Osteocyte (in vitro differentiated cells): ENCODE results near the gene CYP2C18. TPM values are rescaled to one million over a fixed set of nuclear protein-coding genes. Genes with fewer than 3 reads are reported as not detected.
"Not testable (repeated sequence)": the region's sequence is repeated elsewhere in the genome, so short reads cannot be mapped to it uniquely, and the experiment has no call there.

Experiments
- DNase-seq: peaks from one replicate; pipeline ENCODE4 v3.0.0; 2021; ENCODE audit warnings: mixed read lengths; ENCODE audit not compliant: unreplicated experiment; ENCODE audit errors: extremely low spot score
- H3K27ac Mint-ChIP-seq: one replicate; pipeline ENCODE4 v1.8.0; 2021; ENCODE audit warnings: mild to moderate bottlenecking, mixed read lengths; ENCODE audit not compliant: unreplicated experiment
- H3K27me3 Mint-ChIP-seq: one replicate; pipeline ENCODE4 v1.8.0; 2021; ENCODE audit warnings: mixed read lengths; ENCODE audit not compliant: unreplicated experiment
- H3K36me3 Mint-ChIP-seq: one replicate; pipeline ENCODE4 v1.8.0; 2021; ENCODE audit warnings: mixed read lengths; ENCODE audit not compliant: unreplicated experiment
- H3K4me1 Mint-ChIP-seq: one replicate; pipeline ENCODE4 v1.8.0; 2021; ENCODE audit warnings: mixed read lengths; ENCODE audit not compliant: unreplicated experiment
- H3K4me3 Mint-ChIP-seq: one replicate; pipeline ENCODE4 v1.8.0; 2021; ENCODE audit warnings: mild to moderate bottlenecking, moderate library complexity, mixed read lengths; ENCODE audit not compliant: unreplicated experiment
- H3K9me3 Mint-ChIP-seq: one replicate; pipeline ENCODE4 v1.8.0; 2021; ENCODE audit warnings: mixed read lengths; ENCODE audit not compliant: unreplicated experiment
- CTCF ChIP-seq: fragments of 200-600 bp; sonication (generic); IDR thresholded peaks from 2 replicates; pipeline ENCODE4 v1.5.0; 2021; ENCODE audit warnings: antibody characterized with exemption, mild to moderate bottlenecking, moderate library complexity
- long read RNA-seq: library from polyadenylated mRNA; unstranded; transcript quantifications from one replicate; pipeline ENCODE4 v2.0.0, GENCODE V29; 2021
- total RNA-seq: library from RNA; stranded (reverse); gene quantifications from 2 replicates; pipeline ENCODE4 v1.2.1, GENCODE V29; 2021

Gene CYP2C18
- not detected in 2 replicates for total RNA-seq
- long read RNA-seq = 0 reads

GRCh38 chr10:94683214-94684054 lies at the start of gene CYP2C18:
Gene CYP2C18 (plus strand): TSS chr10:94683729. CDS start chr10:94683820, 91 bp downstream.
- H3K9me3 Mint-ChIP-seq = peaks cover 4% of the 10 kb centered on the region
- peaks cover 2% of the 10 kb centered on the region for H3K27me3 Mint-ChIP-seq
- no peak within 1 kb of the TSS for H3K27ac Mint-ChIP-seq
- H3K4me1 Mint-ChIP-seq = no peaks in the 10 kb centered on the region
- no peak for DNase-seq
- no peak within 1 kb of the TSS for H3K4me3 Mint-ChIP-seq
- no peaks in the 10 kb centered on the region for H3K36me3 Mint-ChIP-seq
- no peak for TF ChIP-seq CTCF

- DNase-seq, H3K36me3 Mint-ChIP-seq, H3K4me1 Mint-ChIP-seq, H3K27me3 Mint-ChIP-seq, H3K27ac Mint-ChIP-seq, H3K4me3 Mint-ChIP-seq: not testable (repeated sequence)
- H3K9me3 Mint-ChIP-seq = peaks cover 37% of the 10 kb centered on the region
These were observed 45.4 kb upstream of the CYP2C18 start for GRCh38 chr10:94638097-94638496.

- no peaks in the 10 kb centered on the region for H3K36me3 Mint-ChIP-seq
- H3K4me3 Mint-ChIP-seq = no peak overlapping the region
These were observed 43.6 kb upstream of the CYP2C18 start for GRCh38 chr10:94639902-94640301.

GRCh38 chr10:94640562-94640961 lies 43.0 kb upstream of the CYP2C18 start:
- H3K9me3 Mint-ChIP-seq = peaks cover 33% of the 10 kb centered on the region

More at GRCh38 chr10:94639902-94640301, 43.6 kb upstream of the CYP2C18 start:
- Mint-ChIP-seq H3K9me3 (peaks cover 34% of the 10 kb centered on the region), H3K4me1 (peaks cover 5% of the 10 kb centered on the region), H3K27me3 (no peaks in the 10 kb centered on the region), H3K27ac (no peak overlapping the region)
- no peak for DNase-seq
- no peak for TF ChIP-seq CTCF

GRCh38 chr10:94641480-94641879 lies 42.0 kb upstream of the CYP2C18 start:
- no peaks in the 10 kb centered on the region for H3K36me3 Mint-ChIP-seq
- TF ChIP-seq CTCF = no peak
- peaks cover 26% of the 10 kb centered on the region for H3K9me3 Mint-ChIP-seq
- H3K27ac Mint-ChIP-seq = no peak overlapping the region
- H3K27me3 Mint-ChIP-seq = no peaks in the 10 kb centered on the region
- peaks cover 5% of the 10 kb centered on the region for H3K4me1 Mint-ChIP-seq
- no peak for DNase-seq
- H3K4me3 Mint-ChIP-seq = no peak overlapping the region

More at GRCh38 chr10:94640562-94640961, 43.0 kb upstream of the CYP2C18 start:
- no peak for TF ChIP-seq CTCF
- Mint-ChIP-seq H3K4me3 (no peak overlapping the region), H3K36me3 (no peaks in the 10 kb centered on the region), H3K27ac (no peak overlapping the region), H3K27me3 (no peaks in the 10 kb centered on the region), H3K4me1 (peaks cover 5% of the 10 kb centered on the region)
- no peak for DNase-seq
